Measurements from ENCODE around the gene ARIH2. TPM values are rescaled to one million over a fixed set of nuclear protein-coding genes. Genes with fewer than 3 reads are reported as not detected.
A peak's percentile ranks its signal among the peaks of the same experiment; 100 is the strongest.

Gene ARIH2
- total and polyA plus RNA-seq, 2 experiments from 2014 or later, result 76.4 to 118 TPM

GRCh38 chr3:48898383-48899234 lies 20.0 kb upstream of the ARIH2 start, which contains the start of gene SLC25A20 (continued):
- TF ChIP-seq ZNF114 (CRISPR knock-in tag; IDR thresholded peaks at IDR 0.05) (no peak), CREB1 (CRISPR knock-in tag; IDR thresholded peaks at IDR 0.05; ENCODE audit: low read depth) (0 out of 2 replicates have a peak, but pooled peaks have one; percentile 6)

- H3K4me2 ChIP-seq, result peak overlapping the region; percentile 64; the same call in 1 of the 2 replicates
These were observed 19.4 kb upstream of the ARIH2 start for GRCh38 chr3:48899273-48899672.

More at GRCh38 chr3:48899273-48899672, 19.4 kb upstream of the ARIH2 start:
- Mint-ChIP-seq H3K4me3 (peak overlapping the region; percentile 94), H3K36me3 (ENCODE audit: low read depth) (no peaks in the 10 kb centered on the region), H3K4me1 (peaks cover 18% of the 10 kb centered on the region), H3K9me3 (no peaks in the 10 kb centered on the region), H3K27me3 (ENCODE audit: insufficient read depth, low read depth, poor library complexity) (peaks cover 19% of the 10 kb centered on the region), H3K27ac (peak overlapping the region; percentile 90)
- TF ChIP-seq EZH2 (IDR thresholded peaks at IDR 0.05; ENCODE audit: low read depth, unreplicated experiment), result no peak
- TF ChIP-seq, protein P1, sequence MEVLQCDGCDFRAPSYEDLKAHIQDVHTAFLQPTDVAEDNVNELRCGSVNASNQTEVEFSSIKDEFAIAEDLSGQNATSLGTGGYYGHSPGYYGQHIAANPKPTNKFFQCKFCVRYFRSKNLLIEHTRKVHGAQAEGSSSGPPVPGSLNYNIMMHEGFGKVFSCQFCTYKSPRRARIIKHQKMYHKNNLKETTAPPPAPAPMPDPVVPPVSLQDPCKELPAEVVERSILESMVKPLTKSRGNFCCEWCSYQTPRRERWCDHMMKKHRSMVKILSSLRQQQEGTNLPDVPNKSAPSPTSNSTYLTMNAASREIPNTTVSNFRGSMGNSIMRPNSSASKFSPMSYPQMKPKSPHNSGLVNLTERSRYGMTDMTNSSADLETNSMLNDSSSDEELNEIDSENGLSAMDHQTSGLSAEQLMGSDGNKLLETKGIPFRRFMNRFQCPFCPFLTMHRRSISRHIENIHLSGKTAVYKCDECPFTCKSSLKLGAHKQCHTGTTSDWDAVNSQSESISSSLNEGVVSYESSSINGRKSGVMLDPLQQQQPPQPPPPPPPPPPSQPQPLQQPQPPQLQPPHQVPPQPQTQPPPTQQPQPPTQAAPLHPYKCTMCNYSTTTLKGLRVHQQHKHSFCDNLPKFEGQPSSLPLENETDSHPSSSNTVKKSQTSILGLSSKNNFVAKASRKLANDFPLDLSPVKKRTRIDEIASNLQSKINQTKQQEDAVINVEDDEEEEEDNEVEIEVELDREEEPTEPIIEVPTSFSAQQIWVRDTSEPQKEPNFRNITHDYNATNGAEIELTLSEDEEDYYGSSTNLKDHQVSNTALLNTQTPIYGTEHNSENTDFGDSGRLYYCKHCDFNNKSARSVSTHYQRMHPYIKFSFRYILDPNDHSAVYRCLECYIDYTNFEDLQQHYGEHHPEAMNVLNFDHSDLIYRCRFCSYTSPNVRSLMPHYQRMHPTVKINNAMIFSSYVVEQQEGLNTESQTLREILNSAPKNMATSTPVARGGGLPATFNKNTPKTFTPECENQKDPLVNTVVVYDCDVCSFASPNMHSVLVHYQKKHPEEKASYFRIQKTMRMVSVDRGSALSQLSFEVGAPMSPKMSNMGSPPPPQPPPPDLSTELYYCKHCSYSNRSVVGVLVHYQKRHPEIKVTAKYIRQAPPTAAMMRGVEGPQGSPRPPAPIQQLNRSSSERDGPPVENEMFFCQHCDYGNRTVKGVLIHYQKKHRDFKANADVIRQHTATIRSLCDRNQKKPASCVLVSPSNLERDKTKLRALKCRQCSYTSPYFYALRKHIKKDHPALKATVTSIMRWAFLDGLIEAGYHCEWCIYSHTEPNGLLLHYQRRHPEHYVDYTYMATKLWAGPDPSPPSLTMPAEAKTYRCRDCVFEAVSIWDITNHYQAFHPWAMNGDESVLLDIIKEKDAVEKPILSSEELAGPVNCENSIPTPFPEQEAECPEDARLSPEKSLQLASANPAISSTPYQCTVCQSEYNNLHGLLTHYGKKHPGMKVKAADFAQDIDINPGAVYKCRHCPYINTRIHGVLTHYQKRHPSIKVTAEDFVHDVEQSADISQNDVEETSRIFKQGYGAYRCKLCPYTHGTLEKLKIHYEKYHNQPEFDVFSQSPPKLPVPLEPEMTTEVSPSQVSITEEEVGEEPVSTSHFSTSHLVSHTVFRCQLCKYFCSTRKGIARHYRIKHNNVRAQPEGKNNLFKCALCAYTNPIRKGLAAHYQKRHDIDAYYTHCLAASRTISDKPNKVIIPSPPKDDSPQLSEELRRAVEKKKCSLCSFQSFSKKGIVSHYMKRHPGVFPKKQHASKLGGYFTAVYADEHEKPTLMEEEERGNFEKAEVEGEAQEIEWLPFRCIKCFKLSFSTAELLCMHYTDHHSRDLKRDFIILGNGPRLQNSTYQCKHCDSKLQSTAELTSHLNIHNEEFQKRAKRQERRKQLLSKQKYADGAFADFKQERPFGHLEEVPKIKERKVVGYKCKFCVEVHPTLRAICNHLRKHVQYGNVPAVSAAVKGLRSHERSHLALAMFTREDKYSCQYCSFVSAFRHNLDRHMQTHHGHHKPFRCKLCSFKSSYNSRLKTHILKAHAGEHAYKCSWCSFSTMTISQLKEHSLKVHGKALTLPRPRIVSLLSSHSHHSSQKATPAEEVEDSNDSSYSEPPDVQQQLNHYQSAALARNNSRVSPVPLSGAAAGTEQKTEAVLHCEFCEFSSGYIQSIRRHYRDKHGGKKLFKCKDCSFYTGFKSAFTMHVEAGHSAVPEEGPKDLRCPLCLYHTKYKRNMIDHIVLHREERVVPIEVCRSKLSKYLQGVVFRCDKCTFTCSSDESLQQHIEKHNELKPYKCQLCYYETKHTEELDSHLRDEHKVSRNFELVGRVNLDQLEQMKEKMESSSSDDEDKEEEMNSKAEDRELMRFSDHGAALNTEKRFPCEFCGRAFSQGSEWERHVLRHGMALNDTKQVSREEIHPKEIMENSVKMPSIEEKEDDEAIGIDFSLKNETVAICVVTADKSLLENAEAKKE (CRISPR knock-in tag; IDR thresholded peaks at IDR 0.05), result no peak
- no peak for TF ChIP-seq EZH2phosphoT487 (IDR thresholded peaks at IDR 0.05; ENCODE audit: unreplicated experiment)
- no peak for TF ChIP-seq CTCF (conservative IDR thresholded peaks at IDR 0.05; ENCODE audit: low read depth in 2 of 2)
- no peaks in the 10 kb centered on the region for H3K36me3 ChIP-seq (ENCODE audit: insufficient read depth)
- no peaks in the 10 kb centered on the region for H3K79me2 ChIP-seq (replicated peaks; ENCODE audit: insufficient read depth)
- ATAC-seq, result no peak
- H3K27ac ChIP-seq (ENCODE audit: low read depth), result no peak overlapping the region; the same call in 1 of the 2 replicates
- no peaks in the 10 kb centered on the region for H4K20me1 ChIP-seq (replicated peaks; ENCODE audit: insufficient read depth)
- no peaks in the 10 kb centered on the region; the same call in 1 of the 2 replicates for H3K4me1 ChIP-seq (ENCODE audit: insufficient read depth)
- H2AFZ ChIP-seq, result peak overlapping the region; percentile 54
- H3F3A ChIP-seq (replicated peaks; ENCODE audit: low read depth), result no peaks in the 10 kb centered on the region
- H3K4me3 ChIP-seq, result peak overlapping the region; percentile 86; the same call in 1 of the 2 replicates
- no peaks in the 10 kb centered on the region for H3K9me2 ChIP-seq (ENCODE audit: insufficient read depth)
- 0 out of 2 replicates have a peak, but pooled peaks cover 7% of the 10 kb centered on the region for H3K27me3 ChIP-seq (ENCODE audit: insufficient read depth)
- no peak for DNase-seq (ENCODE audit: low spot score)
